ENCODE results near the gene TUBA8.

DNA sequence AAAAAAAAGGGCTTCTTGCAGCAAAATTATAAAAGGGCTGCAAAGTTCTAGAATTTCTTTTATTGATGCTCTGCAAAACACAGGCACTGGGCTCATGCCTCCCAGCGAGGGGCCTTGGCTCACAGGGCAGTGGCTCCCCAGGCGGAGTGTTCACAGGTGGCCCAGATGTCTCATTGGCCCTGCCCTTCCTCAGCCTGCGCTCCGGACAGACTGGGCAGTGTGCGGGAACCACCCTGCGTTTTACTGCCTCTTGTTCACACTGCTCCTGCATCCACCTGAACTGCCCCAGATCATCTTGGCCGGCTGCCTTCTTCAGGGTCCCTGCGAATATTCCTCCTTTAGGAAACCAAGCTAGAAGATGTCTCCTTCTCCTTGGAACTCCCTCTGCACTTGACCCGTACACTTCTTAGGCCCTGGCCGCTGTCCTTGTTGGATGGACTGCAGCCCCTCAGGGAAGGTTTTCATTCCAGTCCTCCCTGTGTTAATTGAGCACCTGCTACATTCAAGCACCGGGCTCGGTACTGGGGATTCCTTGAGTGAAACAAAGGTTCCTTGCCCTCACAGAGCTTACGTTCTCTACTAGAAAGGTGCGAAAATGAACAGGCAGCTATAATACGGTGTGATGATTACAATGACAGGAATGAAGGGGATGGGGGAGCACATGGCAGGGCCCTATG, 4.5 kb downstream of the TUBA8 start:
- TF ChIP-seq, protein P1, sequence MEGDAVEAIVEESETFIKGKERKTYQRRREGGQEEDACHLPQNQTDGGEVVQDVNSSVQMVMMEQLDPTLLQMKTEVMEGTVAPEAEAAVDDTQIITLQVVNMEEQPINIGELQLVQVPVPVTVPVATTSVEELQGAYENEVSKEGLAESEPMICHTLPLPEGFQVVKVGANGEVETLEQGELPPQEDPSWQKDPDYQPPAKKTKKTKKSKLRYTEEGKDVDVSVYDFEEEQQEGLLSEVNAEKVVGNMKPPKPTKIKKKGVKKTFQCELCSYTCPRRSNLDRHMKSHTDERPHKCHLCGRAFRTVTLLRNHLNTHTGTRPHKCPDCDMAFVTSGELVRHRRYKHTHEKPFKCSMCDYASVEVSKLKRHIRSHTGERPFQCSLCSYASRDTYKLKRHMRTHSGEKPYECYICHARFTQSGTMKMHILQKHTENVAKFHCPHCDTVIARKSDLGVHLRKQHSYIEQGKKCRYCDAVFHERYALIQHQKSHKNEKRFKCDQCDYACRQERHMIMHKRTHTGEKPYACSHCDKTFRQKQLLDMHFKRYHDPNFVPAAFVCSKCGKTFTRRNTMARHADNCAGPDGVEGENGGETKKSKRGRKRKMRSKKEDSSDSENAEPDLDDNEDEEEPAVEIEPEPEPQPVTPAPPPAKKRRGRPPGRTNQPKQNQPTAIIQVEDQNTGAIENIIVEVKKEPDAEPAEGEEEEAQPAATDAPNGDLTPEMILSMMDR (optimal IDR thresholded peaks at IDR 0.05 in 1 of 3, IDR thresholded peaks at IDR 0.05 in 1 of 3, conservative IDR thresholded peaks at IDR 0.05 in 1 of 3; ENCODE audit: extremely low read depth in 1 of 3, insufficient read depth in 2 of 3, low read length in 3 of 3) = no peak
- TF ChIP-seq EZH2 (IDR thresholded peaks at IDR 0.05; ENCODE audit: low read length) = no peak
